OCI-LY3 (cell line): ENCODE measurements around the gene PTS.

Source experiments
- H2AFZ ChIP-seq: fragments of 200-600, 300-600 bp; shearing (Covaris generic); 2 replicates; pipeline ENCODE4 v1.6.0; 2014; ENCODE audit warnings: antibody characterized with exemption, low read depth, low read length
- H3K27ac ChIP-seq: fragments of 200-600, 300-600 bp; sonication (generic); 2 replicates; pipeline ENCODE4 v1.5.1; 2014; ENCODE audit warnings: mild to moderate bottlenecking, low read length, moderate library complexity, mixed read lengths
- H3K27me3 ChIP-seq: fragments of 200-600, 300-600 bp; sonication (generic); 2 replicates; pipeline ENCODE4 v1.6.1; 2014; ENCODE audit warnings: low read depth, low read length, mixed read lengths
- H3K36me3 ChIP-seq: fragments of 200-600, 300-600 bp; sonication (generic); replicated peaks from 2 replicates; pipeline ENCODE3; 2014; ENCODE audit warnings: low read depth, low read length, mixed read lengths
- H3K4me1 ChIP-seq: fragments of 300-600, 200-600 bp; sonication (generic); 2 replicates; pipeline ENCODE4 v1.6.1; 2014; ENCODE audit warnings: low read length, mixed read lengths
- H3K4me2 ChIP-seq: fragments of 200-600, 300-600 bp; sonication (generic); 2 replicates; pipeline ENCODE4 v1.6.1; 2014; ENCODE audit warnings: low read length, mixed read lengths
- H3K4me3 ChIP-seq: fragments of 300-600, 200-600 bp; sonication (generic); 2 replicates; pipeline ENCODE4 v1.5.1; 2014; ENCODE audit warnings: antibody characterized with exemption, mild to moderate bottlenecking, low read length, moderate library complexity
- H3K79me2 ChIP-seq: fragments of 300-600, 200-600 bp; shearing (Covaris generic); 2 replicates; pipeline ENCODE4 v1.6.1; 2014; ENCODE audit warnings: mild to moderate bottlenecking, low read length, mixed read lengths
- H3K9ac ChIP-seq: fragments of 300-600, 200-600 bp; shearing (Covaris generic); 2 replicates; pipeline ENCODE4 v1.6.0; 2014; ENCODE audit warnings: mild to moderate bottlenecking, low read length, moderate library complexity
- H3K9me3 ChIP-seq: fragments of 200-600, 300-600 bp; shearing (Covaris generic); 2 replicates; pipeline ENCODE4 v1.6.1; 2014; ENCODE audit warnings: low read length, mixed read lengths; ENCODE audit not compliant: insufficient read depth
- H4K20me1 ChIP-seq: fragments of 200-600, 300-600 bp; sonication (generic); 2 replicates; pipeline ENCODE4 v1.6.1; 2016; ENCODE audit warnings: low read length, mixed read lengths; ENCODE audit not compliant: insufficient read depth
- CTCF ChIP-seq: fragments of 200-600, 300-600 bp; sonication (generic); IDR thresholded peaks from 2 replicates; pipeline ENCODE4 v1.5.1; 2014; ENCODE audit warnings: antibody characterized with exemption, low read length, low read depth
- EZH2phosphoT487 ChIP-seq: fragments of 200-600 bp; shearing (Covaris generic); IDR thresholded peaks from 2 replicates; pipeline ENCODE4 v1.6.1; 2018; ENCODE audit warnings: antibody characterized with exemption, mixed run types, low read depth

The PTS gene

GRCh38 chr11:112223754-112224532, 2.3 kb upstream of the PTS start:
- no peak overlapping the region for H3K9ac ChIP-seq
- no peak overlapping the region for H3K27ac ChIP-seq
- TF ChIP-seq EZH2phosphoT487: no peak
- no peak for TF ChIP-seq CTCF
- H3K36me3 ChIP-seq: no peaks in the 10 kb centered on the region
- no peaks in the 10 kb centered on the region for H4K20me1 ChIP-seq
- no peaks in the 10 kb centered on the region for H3K27me3 ChIP-seq
- no peak overlapping the region for H3K4me3 ChIP-seq
- H2AFZ ChIP-seq: no peak overlapping the region
- peaks cover 14% of the 10 kb centered on the region for H3K79me2 ChIP-seq
- H3K4me1 ChIP-seq: peaks cover 9% of the 10 kb centered on the region
- no peaks in the 10 kb centered on the region for H3K9me3 ChIP-seq
- no peak overlapping the region for H3K4me2 ChIP-seq

- Histone ChIP-seq H3K27me3 (no peaks in the 10 kb centered on the region), H3K9me3 (no peaks in the 10 kb centered on the region), H4K20me1 (no peaks in the 10 kb centered on the region), H2AFZ (peak overlapping the region; percentile 89), H3K36me3 (peaks cover 6% of the 10 kb centered on the region), H3K4me1 (peaks cover 9% of the 10 kb centered on the region), H3K4me3 (peak overlapping the region; percentile 98), H3K4me2 (peak overlapping the region; percentile 91), H3K79me2 (peaks cover 14% of the 10 kb centered on the region), H3K9ac (peak overlapping the region; percentile 96), H3K27ac (peak overlapping the region; percentile 66)
- TF ChIP-seq CTCF: no peak
- no peak for TF ChIP-seq EZH2phosphoT487
These were observed 521 bp upstream of the PTS start for GRCh38 chr11:112225753-112226061.

DNA sequence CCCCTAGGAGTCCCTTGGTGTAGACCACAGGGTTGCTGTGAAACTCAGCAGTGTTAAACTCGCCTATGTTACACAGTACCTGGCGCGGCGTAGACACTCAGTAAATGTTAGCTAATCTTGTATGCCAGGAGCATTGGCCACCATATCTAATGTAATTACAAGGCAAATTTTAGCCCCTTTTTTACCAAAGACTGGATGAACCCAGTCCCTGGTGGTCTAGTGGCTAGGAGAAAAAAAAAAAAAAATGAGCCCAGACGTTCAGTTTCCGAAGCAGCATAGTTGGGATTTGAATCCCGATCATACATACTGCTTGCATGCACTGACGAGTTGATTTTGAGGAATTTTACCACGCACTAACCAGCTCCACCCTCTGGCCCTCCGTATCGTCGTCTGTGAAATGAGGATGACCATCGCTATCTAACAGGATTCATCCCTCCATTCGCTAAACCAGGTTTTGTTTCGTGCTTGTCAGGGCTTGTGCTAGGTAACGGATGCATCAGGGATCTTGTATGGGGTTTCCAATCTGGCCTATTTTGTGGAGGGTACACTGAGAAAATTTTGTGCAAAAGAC, 688 bp downstream of the PTS start:
- peak overlapping the region; percentile 89; the same call in 1 of the 2 replicates for H2AFZ ChIP-seq
- H3K27me3 ChIP-seq: no peaks in the 10 kb centered on the region
- H3K79me2 ChIP-seq: peaks cover 14% of the 10 kb centered on the region
- no peaks in the 10 kb centered on the region for H4K20me1 ChIP-seq
- peak overlapping the region; percentile 66 for H3K27ac ChIP-seq
- TF ChIP-seq EZH2phosphoT487: no peak
- TF ChIP-seq CTCF: no peak
- H3K36me3 ChIP-seq: peaks cover 6% of the 10 kb centered on the region
- H3K9me3 ChIP-seq: no peaks in the 10 kb centered on the region
- peak overlapping the region; percentile 98 for H3K4me3 ChIP-seq
- H3K4me1 ChIP-seq: peaks cover 9% of the 10 kb centered on the region
- peak overlapping the region; percentile 91 for H3K4me2 ChIP-seq
- H3K9ac ChIP-seq: peak overlapping the region; percentile 96

DNA sequence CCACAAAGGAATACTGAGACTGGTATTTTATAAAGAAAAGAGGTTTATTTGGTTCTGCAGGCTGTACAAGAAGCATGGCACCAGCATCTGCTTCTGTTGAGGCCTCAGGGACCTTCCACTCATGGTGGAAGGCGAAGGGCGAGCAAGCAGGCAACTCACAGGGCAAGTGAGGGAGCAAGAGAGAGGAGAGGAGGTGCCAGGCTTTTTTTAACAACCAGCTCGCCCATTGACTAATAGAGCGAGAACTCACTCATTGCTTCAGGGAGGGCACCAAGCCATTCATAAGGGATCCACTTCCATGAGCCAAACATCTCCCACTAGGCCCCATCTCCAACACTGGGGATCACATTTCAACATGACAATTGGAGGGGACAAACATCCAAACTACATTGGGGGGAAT, 1.2 kb downstream of the PTS start:
- H3K9me3 ChIP-seq: no peaks in the 10 kb centered on the region
- peaks cover 6% of the 10 kb centered on the region for H3K36me3 ChIP-seq
- H3K9ac ChIP-seq: peak overlapping the region; percentile 96
- H3K4me3 ChIP-seq: peak overlapping the region; percentile 98
- peaks cover 14% of the 10 kb centered on the region for H3K79me2 ChIP-seq
- no peaks in the 10 kb centered on the region for H4K20me1 ChIP-seq
- TF ChIP-seq CTCF: no peak
- TF ChIP-seq EZH2phosphoT487: no peak
- H3K4me2 ChIP-seq: peak overlapping the region; percentile 91
- H2AFZ ChIP-seq: no peak overlapping the region
- H3K27me3 ChIP-seq: no peaks in the 10 kb centered on the region
- no peak overlapping the region for H3K27ac ChIP-seq
- peaks cover 9% of the 10 kb centered on the region for H3K4me1 ChIP-seq
